Thymus (tissue), 11 donors: ENCODE results near the gene TEX50. TPM values are rescaled to one million over a fixed set of nuclear protein-coding genes. Genes with fewer than 3 reads are reported as not detected.
"Not testable (repeated sequence)": the region's sequence is repeated elsewhere in the genome, so short reads cannot be mapped to it uniquely, and the experiment has no call there.

Source experiments
- DNase-seq, 9 donors: peaks; one replicate each; pipeline ENCODE4 v3.0.0-alpha.2; 2013; ENCODE audit warnings: low spot score in 9 of 9, low read depth in 6 of 9, missing footprints in 1 of 9
- H3K27ac ChIP-seq, 2 donors: one replicate each; pipeline ENCODE4 v1.5.1; 2013; ENCODE audit warnings: control low read depth in 1 of 2, low read depth in 1 of 2, low read length in 1 of 2, mild to moderate bottlenecking in 1 of 2, moderate library complexity in 1 of 2
- H3K27me3 ChIP-seq, 2 donors: one replicate each; pipeline ENCODE4 v1.5.1; 2013; ENCODE audit warnings: low read length in 1 of 2; ENCODE audit not compliant: control insufficient read depth in 2 of 2, insufficient read depth in 1 of 2
- H3K36me3 ChIP-seq, 2 donors: one replicate each; pipeline ENCODE4 v1.5.1; 2013; ENCODE audit warnings: low read length in 1 of 2, mild to moderate bottlenecking in 1 of 2, moderate library complexity in 1 of 2; ENCODE audit not compliant: control insufficient read depth in 2 of 2, insufficient read depth in 2 of 2
- H3K4me1 ChIP-seq, 2 donors: one replicate each; pipeline ENCODE4 v1.5.1; 2013; ENCODE audit warnings: low read length in 2 of 2; ENCODE audit not compliant: control insufficient read depth in 2 of 2, insufficient read depth in 2 of 2
- H3K4me3 ChIP-seq, 2 donors: one replicate each; pipeline ENCODE4 v1.5.1; 2013; ENCODE audit warnings: low read length in 2 of 2, control low read depth in 1 of 2, mild to moderate bottlenecking in 1 of 2
- H3K9me3 ChIP-seq, 2 donors: one replicate each; pipeline ENCODE4 v1.5.1; 2013; ENCODE audit warnings: low read length in 1 of 2, mild to moderate bottlenecking in 1 of 2; ENCODE audit not compliant: control insufficient read depth in 2 of 2, insufficient read depth in 1 of 2
- WGBS: extraction: QIAGEN DNeasy Blood & Tissue Kit; methylation state at CpG from one replicate; pipeline ENCODE4 v1.1.7; 2013; 5-methylcytosine and 5-hydroxymethylcytosine counted together
- polyA plus RNA-seq: library from polyadenylated mRNA; stranded (reverse); fragments of 200-250 nt; gene quantifications from one replicate; pipeline ENCODE4 v1.2.3, GENCODE V29; 2013
- total RNA-seq: library from RNA; stranded (reverse); fragments of 120-200 nt; gene quantifications from one replicate; pipeline ENCODE4 v1.2.4, GENCODE V29; 2013
- donor health status: healthy.

TEX50 gene
- total and polyA plus RNA-seq, 2 donors, result not detected

GRCh38 chr1:173660306-173660705, 25.2 kb downstream of the TEX50 start:
- H3K4me3 ChIP-seq, result no peak overlapping the region
- H3K36me3 ChIP-seq, result no peaks in the 10 kb centered on the region
- H3K27me3 ChIP-seq, result no peaks in the 10 kb centered on the region
- no peak for DNase-seq
- H3K4me1 ChIP-seq, result no peaks in the 10 kb centered on the region
- WGBS, result 97% methylated on average over 2 of the region's 2 CpGs
- H3K9me3 ChIP-seq, result peaks cover 0 to 3% of the 10 kb centered on the region in 2 donors
- no peak overlapping the region for H3K27ac ChIP-seq

- H3K36me3 ChIP-seq, result no peaks in the 10 kb centered on the region
- no peak overlapping the region for H3K27ac ChIP-seq
- no peaks in the 10 kb centered on the region for H3K4me1 ChIP-seq
- 93% methylated on average over 1 of the region's 1 CpG for WGBS
- H3K27me3 ChIP-seq, result no peaks in the 10 kb centered on the region
- no peaks in the 10 kb centered on the region for H3K9me3 ChIP-seq
- no peak overlapping the region for H3K4me3 ChIP-seq
- no peak for DNase-seq
Observed at GRCh38 chr1:173661271-173661670, 26.1 kb downstream of the TEX50 start.

DNA sequence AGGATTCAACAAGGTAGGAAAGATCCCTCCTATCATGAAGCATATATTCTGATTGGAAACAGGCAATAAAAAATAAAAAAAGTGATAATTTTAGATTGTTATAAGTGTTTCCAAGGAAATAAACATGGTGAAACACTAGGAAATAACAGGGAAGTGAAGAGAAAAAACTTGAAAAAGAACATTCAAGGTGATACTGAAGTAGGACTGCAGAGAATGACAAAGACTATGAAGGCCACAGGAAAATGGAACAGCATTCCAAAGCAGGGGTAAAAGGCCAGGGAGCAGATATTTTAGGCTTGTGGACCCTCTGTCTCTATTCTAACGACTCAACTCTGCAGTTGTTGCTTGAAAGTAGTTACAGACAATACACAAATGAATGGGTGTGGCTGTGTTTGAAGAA, 26.6 kb downstream of the TEX50 start:
- no peak for DNase-seq
- no peak overlapping the region for H3K4me3 ChIP-seq
- 69% methylated on average over 1 of the region's 1 CpG for WGBS
- no peaks in the 10 kb centered on the region for H3K27me3 ChIP-seq
- H3K4me1 ChIP-seq, result no peaks in the 10 kb centered on the region
- H3K27ac ChIP-seq, result no peak overlapping the region
- H3K9me3 ChIP-seq, result no peaks in the 10 kb centered on the region
- H3K36me3 ChIP-seq, result no peaks in the 10 kb centered on the region

DNA sequence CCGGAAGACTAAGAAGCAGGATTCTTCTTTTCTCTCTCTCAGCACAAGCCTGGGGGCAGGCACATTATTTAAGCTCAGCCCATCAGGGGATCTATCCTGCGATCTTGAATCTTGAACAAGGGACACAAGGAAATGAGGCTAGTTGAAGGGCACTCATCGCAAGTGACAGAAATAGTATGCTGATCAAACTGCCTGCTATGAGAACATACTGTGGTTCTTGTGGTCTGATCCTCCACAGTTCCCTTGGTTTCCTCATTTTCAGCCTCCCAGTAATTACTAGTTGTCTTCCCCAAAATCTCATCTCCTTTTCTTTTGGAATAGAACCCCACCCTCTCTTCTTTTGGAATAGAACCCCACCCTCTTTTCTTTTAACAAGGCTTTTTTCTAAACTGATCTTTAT, 28.0 kb downstream of the TEX50 start:
- no peaks in the 10 kb centered on the region for H3K36me3 ChIP-seq
- H3K4me1 ChIP-seq, result no peaks in the 10 kb centered on the region
- H3K9me3 ChIP-seq, result no peaks in the 10 kb centered on the region
- H3K27ac ChIP-seq, result no peak overlapping the region
- no peak overlapping the region for H3K4me3 ChIP-seq
- DNase-seq, result no peak
- 58% methylated on average over 3 of the region's 3 CpGs for WGBS
- H3K27me3 ChIP-seq, result peaks cover 0 to 1% of the 10 kb centered on the region in 2 donors

GRCh38 chr1:173666646-173667045, 31.5 kb downstream of the TEX50 start:
- Histone ChIP-seq H3K4me1 (peaks cover 0 to 8% of the 10 kb centered on the region in 2 donors), H3K27me3 (peaks cover 0 to 13% of the 10 kb centered on the region in 2 donors), H3K4me3 (no peak overlapping the region), H3K36me3 (no peaks in the 10 kb centered on the region), H3K27ac (no peak overlapping the region), H3K9me3 (no peaks in the 10 kb centered on the region)
- no peak for DNase-seq
- WGBS, result 95% methylated on average over 3 of the region's 3 CpGs

- WGBS, result 5% methylated on average over 33 of the region's 33 CpGs
- Histone ChIP-seq H3K27me3 (peaks cover 0 to 13% of the 10 kb centered on the region in 2 donors), H3K9me3 (no peaks in the 10 kb centered on the region), H3K36me3 (no peaks in the 10 kb centered on the region), H3K4me1 (peaks cover 0 to 8% of the 10 kb centered on the region in 2 donors), H3K4me3 (peak within 1 kb of the TSS in 1 of 2 donors; percentile 31), H3K27ac (no peak within 1 kb of the TSS)
- peak in 7 of 9 donors; percentile 5 to 50 (median 9) for DNase-seq
Observed at GRCh38 chr1:173669491-173669941, 34.4 kb downstream of the TEX50 start, which contains the start of gene ANKRD45. ANKRD45 (minus strand) TSS chr1:173669851; CDS start chr1:173659418, 10,433 bp downstream.

DNA sequence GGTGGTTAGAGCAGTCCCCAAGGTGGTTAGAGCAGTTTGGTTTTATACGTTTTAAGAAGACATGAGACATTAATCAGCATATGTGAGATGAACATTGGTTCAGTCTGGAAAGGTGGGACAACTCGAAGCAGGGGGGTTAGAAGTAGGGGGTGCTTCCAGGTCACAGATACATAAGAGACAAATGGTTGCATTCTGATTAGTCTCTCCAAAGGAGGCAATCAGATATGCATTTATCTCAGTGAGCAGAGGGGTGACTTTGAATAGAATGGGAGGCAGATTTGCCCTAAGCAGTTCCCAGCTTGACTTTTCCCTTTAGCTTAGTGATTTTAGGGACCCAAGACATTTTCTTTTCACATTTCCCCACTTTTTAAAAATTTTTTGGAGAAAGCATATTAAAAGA, 39.4 kb downstream of the TEX50 start:
- H3K27ac ChIP-seq, H3K36me3 ChIP-seq, H3K4me3 ChIP-seq, DNase-seq, H3K27me3 ChIP-seq, H3K4me1 ChIP-seq, H3K9me3 ChIP-seq: not testable (repeated sequence)
- 83% methylated on average over 2 of the region's 2 CpGs for WGBS

- H3K27me3 ChIP-seq, H3K4me1 ChIP-seq, H3K4me3 ChIP-seq, H3K27ac ChIP-seq, DNase-seq, H3K36me3 ChIP-seq, H3K9me3 ChIP-seq: not testable (repeated sequence)
- 94% methylated on average over 5 of the region's 5 CpGs for WGBS
Observed at GRCh38 chr1:173680152-173680551, 45.0 kb downstream of the TEX50 start.

GRCh38 chr1:173682184-173682583, 47.0 kb downstream of the TEX50 start:
- no peak overlapping the region for H3K27ac ChIP-seq

GRCh38 chr1:173683838-173684237, 48.7 kb downstream of the TEX50 start:
- not testable (repeated sequence) for H3K4me1 ChIP-seq, H3K4me3 ChIP-seq, H3K27me3 ChIP-seq, H3K9me3 ChIP-seq, DNase-seq, H3K36me3 ChIP-seq, H3K27ac ChIP-seq
- WGBS, result 96% methylated on average over 4 of the region's 4 CpGs

More at GRCh38 chr1:173682184-173682583, 47.0 kb downstream of the TEX50 start:
- Histone ChIP-seq H3K36me3 (no peaks in the 10 kb centered on the region), H3K4me1 (no peaks in the 10 kb centered on the region), H3K4me3 (no peak overlapping the region), H3K9me3 (no peaks in the 10 kb centered on the region), H3K27me3 (no peaks in the 10 kb centered on the region)
- DNase-seq, result no peak
